Transverse colon (tissue), 4 donors: ENCODE results near the gene HTR2B.

Experiments used
- CTCF ChIP-seq, 5 experiments: fragments of 200-600 bp in 3 of 5; fragments of 450-650 bp in 2 of 5; sonication (generic) in 3 of 5; IDR thresholded peaks; 1 replicate in 2 of 5; 2 replicates in 3 of 5; pipeline ENCODE4 v1.5.1; 2016 to 2017; ENCODE audit warnings: antibody characterized with exemption in 5 of 5, inconsistent platforms in 3 of 5, mild to moderate bottlenecking in 2 of 5, moderate library complexity in 1 of 5
- POLR2AphosphoS5 ChIP-seq, 3 donors: sonication (generic); formaldehyde crosslinking; IDR thresholded peaks; one replicate each; pipeline ENCODE4 v1.6.1; 2016; ENCODE audit warnings: antibody characterized with exemption in 3 of 3

- TF ChIP-seq CTCF (IDR thresholded peaks at IDR 0.05) (no peak), POLR2AphosphoS5 (IDR thresholded peaks at IDR 0.05) (no peak)
Measured at GRCh38 chr2:231167745-231168459, 43.1 kb upstream of the HTR2B start.
